ENCODE results near the gene EIF3I. TPM values are rescaled to one million over a fixed set of nuclear protein-coding genes. Genes with fewer than 3 reads are reported as not detected.
A peak's percentile ranks its signal among the peaks of the same experiment; 100 is the strongest.

EIF3I gene
- total and polyA plus RNA-seq, 10 of the 15 experiments (the other 5 are each of a cell fraction or from before 2014, with no cell fraction given): 208 to 606 (median 352) TPM

- TF ChIP-seq USF1 (IDR thresholded peaks at IDR 0.05; ENCODE audit: borderline replicate concordance, extremely low read length, insufficient read depth, low read depth, low read length) (no peak), USF2 (IDR thresholded peaks at IDR 0.05; ENCODE audit: borderline replicate concordance, low read depth, low read length) (no peak), NR2F1 (conservative IDR thresholded peaks at IDR 0.05) (peak; percentile 53; the same call in 1 of the 2 replicates), GATAD2B (conservative IDR thresholded peaks at IDR 0.05; ENCODE audit: low read depth) (0 out of 2 replicates have a peak, but pooled peaks have one; percentile 26), POLR2AphosphoS2 (IDR thresholded peaks at IDR 0.05; ENCODE audit: low read depth, low read length) (peak; percentile 83; the same call in 1 of the 2 replicates), ZBED1 (IDR thresholded peaks at IDR 0.05; ENCODE audit: borderline replicate concordance) (no peak), CUX1 (IDR thresholded peaks at IDR 0.05; ENCODE audit: insufficient replicate concordance, low read depth, low read length) (no peak), HDAC2 (IDR thresholded peaks at IDR 0.05) (no peak), HDAC6 (IDR thresholded peaks at IDR 0.05; ENCODE audit: unreplicated experiment) (no peak), MTA3 (IDR thresholded peaks at IDR 0.05; ENCODE audit: borderline replicate concordance, low read length) (no peak), SUPT20H (IDR thresholded peaks at IDR 0.05; ENCODE audit: borderline replicate concordance, control insufficient read depth, low read depth, low read length) (no peak), EZH2 (IDR thresholded peaks at IDR 0.05; ENCODE audit: borderline replicate concordance, control insufficient read depth, low read depth, low read length) (no peak), BRCA1 (IDR thresholded peaks at IDR 0.05; ENCODE audit: low read depth, low read length) (no peak), NFYA (IDR thresholded peaks at IDR 0.05; ENCODE audit: borderline replicate concordance, low read depth, low read length) (no peak), KLF5 (IDR thresholded peaks at IDR 0.05; ENCODE audit: partially characterized antibody) (no peak), PAX8 (IDR thresholded peaks at IDR 0.05) (no peak), SMAD5 (IDR thresholded peaks at IDR 0.05; ENCODE audit: low read depth) (peak; percentile 88; the same call in 1 of the 2 replicates), POLR2AphosphoS5 (IDR thresholded peaks at IDR 0.05; ENCODE audit: low read length) (peak; percentile 93), KDM1A (IDR thresholded peaks at IDR 0.05; ENCODE audit: borderline replicate concordance) (no peak), TARDBP (IDR thresholded peaks at IDR 0.05; ENCODE audit: borderline replicate concordance) (no peak), PBX3 (IDR thresholded peaks at IDR 0.05; ENCODE audit: insufficient replicate concordance, low read depth, low read length) (no peak), YBX1 (IDR thresholded peaks at IDR 0.05) (no peak), SIN3A (IDR thresholded peaks at IDR 0.05; ENCODE audit: low read depth, low read length) (peak; percentile 91)
These were observed at the start of gene EIF3I, which contains the start of gene TMEM234 (continued) for GRCh38 chr1:32221980-32222755.

All from GM12878 (cell line).